GM08714 (cell line): Measurements from ENCODE around the gene TNP1.

ENCODE experiments used
- H3K4me3 ChIP-seq: fragments of 200-500 bp; sonication (Bioruptor generic); 2 replicates; pipeline ENCODE4 v1.5.1; 2014; ENCODE audit warnings: mild to moderate bottlenecking, low read length, inconsistent platforms
- ZNF274 ChIP-seq: IDR thresholded peaks from 2 replicates; pipeline ENCODE4 v1.6.1; 2012; ENCODE audit warnings: mild to moderate bottlenecking, low read depth, low read length

Gene TNP1

DNA sequence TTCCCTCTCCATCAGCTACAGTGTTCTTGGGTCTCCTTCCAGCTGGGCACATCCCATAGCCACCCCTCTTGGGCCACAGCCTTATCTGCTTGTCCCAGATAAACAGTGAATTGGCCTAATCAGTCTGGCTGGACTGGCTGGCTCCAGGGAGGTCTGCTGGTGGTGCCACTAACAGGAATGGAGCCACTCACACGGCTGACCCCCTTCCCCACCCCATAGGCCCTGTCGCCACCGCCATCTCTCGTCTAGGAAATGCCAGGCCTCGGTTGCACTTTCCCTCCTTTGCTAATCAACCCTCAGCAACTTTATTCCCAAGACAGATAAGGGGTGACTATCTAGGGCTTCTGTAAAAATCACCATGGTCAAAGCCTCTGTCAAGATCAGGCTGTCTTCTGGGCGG lies 23.0 kb upstream of the TNP1 start:
- no peak overlapping the region for H3K4me3 ChIP-seq
- TF ChIP-seq ZNF274: no peak

DNA sequence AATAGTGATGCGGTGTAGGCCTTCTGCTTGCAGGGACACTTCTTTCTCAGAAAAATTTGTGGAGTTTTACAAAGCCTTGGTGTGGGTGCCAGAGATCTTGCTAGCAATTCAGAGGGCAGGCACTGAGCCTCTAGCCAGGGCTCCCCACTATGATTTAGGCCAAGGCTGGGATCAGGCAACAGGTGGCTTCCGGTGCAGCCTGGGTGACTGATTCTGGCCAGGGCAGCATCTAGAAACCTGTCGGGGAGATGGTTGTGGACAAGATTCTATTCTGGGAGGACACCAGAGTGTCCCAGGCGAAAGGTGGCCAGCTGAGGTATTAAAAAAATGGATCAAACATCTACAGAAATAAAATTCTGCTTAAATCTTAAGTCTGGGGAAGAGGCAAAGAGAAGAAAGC lies 21.5 kb upstream of the TNP1 start:
- no peak for TF ChIP-seq ZNF274
- H3K4me3 ChIP-seq: no peak overlapping the region

DNA sequence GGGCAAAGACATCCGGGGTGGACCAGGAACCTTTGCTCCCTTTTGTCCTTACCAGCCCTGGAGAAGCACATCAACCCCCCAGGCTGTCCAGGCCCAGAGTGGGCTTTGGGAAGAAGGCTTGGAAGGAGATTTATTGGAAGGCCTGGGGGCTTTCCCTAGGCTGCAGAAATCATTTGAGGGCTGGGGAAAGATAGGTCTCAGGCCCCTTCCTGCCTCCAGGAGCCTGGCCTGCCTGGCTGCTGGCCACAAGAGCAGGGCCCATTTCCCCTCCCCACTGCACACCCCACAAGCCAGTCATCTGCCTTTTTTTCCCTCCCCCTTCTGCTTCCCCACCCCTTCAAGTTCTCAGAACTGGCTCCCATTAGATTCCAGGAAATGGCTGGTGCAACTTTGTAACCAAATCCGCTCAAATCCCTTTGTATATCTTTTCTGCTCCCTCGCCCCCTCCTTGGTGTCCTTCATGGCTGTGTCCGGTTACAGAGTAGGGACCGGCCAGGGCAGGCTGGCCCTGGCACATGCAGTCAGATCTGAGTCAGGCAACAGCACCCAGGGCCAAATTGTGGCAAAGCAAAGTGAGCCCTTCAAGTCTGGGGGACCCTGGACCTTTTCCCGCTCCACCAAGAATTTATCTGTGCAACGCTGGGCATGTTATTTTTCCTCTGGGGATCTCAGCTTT lies 20.8 kb upstream of the TNP1 start:
- no peak overlapping the region for H3K4me3 ChIP-seq
- TF ChIP-seq ZNF274: no peak

DNA sequence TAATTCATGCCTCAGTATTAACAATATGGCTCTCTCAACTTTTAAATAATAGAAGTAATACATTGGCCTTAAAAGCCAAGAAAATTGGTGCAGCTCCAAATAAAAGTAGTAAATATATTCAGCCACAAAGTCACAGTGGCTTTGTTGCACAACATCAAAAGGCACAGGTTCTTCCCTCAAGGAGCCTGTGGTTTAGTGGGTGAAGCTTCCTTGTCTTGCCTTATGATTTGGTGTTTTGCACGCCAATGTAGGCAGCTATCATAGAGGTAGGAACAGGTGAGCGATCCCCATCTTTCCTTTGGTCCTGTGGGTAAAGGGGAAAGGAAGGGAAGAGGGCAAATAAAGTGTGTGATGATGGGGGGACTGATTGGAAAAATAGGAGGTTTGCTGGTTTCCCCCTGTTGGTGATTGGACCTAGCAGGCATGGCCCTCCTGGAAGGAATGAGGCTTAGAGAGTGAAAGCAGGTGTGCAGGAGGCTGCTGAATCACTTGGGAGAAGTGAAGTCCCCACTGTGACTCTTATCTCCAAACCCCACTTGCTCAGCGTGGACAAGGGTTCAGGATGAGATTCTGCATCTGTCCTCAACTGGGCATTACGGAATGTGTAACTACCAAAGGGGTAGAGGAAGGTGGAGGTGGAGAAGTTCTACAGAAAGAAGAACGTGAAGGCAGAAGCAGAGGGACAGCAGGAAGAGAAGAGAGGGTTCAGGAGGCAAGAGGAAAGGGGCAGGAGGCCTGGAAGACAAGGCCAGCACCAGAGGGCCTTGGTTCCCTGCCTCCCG lies 20.1 kb upstream of the TNP1 start:
- H3K4me3 ChIP-seq: no peak overlapping the region
- no peak for TF ChIP-seq ZNF274

DNA sequence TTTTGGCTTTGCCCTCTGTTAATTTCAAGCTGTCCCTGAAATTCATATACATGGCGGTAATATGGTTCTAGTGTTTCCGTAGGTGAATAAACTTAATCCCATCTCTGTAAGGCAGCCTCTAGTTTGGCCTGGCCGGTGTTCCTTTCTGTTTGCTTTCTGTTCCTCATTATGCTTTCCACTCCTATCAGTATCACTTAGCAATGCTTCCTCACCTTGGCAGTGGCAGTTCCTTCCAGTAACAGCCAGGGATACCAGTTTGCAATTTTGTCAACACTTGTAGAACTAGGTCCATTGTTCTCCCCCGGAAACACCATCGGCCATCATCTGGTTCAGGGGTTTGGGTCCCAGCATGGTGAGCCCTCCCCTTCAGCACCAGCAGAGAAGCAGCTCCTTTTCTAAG lies 18.2 kb upstream of the TNP1 start:
- TF ChIP-seq ZNF274: no peak
- no peak overlapping the region for H3K4me3 ChIP-seq

DNA sequence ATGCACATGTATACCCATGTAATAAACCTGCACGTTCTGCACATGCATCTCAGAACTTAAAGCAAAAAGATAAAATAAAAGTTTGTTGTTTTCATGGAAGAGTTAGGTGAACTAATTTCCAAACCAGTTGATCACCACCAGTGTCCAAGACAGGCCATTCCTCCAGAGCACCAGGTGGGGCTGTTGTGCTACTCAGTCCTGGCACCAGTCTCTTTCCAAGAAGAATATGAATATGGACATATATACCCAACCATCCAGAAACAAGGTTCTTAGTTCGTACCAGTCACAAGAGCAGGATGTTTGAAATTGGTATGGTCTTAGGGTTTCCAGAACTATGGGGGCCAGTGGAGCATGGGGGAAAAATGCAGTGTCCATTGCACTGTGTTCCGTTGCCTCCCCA lies 17.2 kb upstream of the TNP1 start:
- H3K4me3 ChIP-seq: no peak overlapping the region
- no peak for TF ChIP-seq ZNF274

DNA sequence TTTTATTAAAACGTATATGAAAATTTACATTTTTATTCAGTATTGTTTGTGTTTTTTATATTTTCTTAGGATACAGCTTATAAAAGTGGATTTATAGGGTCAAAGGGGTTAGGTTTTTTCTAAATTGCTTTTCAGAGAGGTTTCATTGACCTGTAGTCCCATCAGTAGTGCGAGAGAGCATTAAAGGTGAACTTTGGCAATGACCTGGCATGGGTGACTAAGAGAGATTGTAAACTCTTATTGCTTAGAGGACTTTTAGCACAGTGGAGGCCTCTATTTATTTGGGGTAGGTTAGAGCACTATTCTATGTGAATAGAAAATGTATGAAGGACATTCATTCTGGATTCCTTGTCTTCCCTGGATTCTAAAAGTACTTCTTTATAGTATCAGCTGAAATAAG lies 16.0 kb upstream of the TNP1 start:
- no peak for TF ChIP-seq ZNF274
- H3K4me3 ChIP-seq: no peak overlapping the region

DNA sequence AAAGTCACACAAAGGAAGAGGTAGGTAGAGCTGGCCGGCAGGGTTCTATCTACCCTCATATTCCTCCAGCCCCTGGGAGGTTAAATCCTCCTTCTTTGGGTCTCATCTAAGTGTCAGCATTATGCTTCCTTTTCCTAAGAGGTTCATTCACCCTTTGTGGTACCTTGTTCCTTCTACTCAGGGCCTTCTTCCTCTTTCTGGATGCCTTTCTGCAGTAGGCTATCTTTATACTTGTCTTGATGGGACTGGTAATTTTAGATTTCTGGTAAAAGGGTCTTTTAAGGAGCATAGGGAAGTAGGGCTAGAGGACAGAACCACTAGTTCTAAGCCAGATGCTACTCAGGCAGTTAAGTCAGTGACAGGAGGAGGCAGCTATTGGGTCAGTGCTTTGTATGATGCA lies 13.7 kb upstream of the TNP1 start:
- no peak for TF ChIP-seq ZNF274
- H3K4me3 ChIP-seq: no peak overlapping the region

DNA sequence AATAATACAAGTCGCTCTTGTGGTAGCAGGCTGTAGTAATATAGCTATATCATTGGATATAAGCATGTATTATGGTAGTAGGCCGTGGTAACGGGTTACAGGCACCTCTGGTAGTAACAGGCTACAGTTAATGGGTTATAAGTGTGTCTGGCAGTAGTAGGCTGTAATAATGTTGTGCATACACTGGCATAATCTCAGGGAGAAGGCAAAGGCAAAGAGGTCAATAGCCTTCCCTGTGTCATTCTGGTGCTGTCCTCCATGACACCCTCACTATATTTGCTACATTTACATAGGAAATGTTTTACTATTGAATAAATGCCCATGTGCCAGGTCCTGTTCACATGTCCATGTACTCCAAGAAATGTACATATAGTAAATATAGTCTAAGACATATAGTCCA lies 12.8 kb upstream of the TNP1 start:
- no peak overlapping the region for H3K4me3 ChIP-seq

DNA sequence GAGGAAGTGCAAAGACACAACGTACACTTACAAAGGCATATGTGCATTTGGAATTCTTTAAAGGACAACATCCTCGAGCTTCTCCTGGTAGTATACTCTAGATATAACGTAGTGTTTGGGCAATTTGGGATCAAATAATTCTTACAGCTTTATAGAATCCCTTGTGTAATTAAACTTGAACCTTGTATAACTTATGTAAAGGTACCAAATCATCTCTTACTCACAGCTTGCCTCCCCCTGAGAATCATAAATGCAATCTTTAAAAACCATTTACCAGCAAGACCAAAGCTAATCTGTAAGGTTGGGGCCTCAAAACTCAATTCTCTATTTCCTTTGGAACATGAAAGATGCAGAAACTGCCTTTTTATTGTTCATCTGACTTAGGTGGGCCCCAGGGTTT lies 12.2 kb upstream of the TNP1 start:
- no peak overlapping the region for H3K4me3 ChIP-seq
- no peak for TF ChIP-seq ZNF274

More for the DNA sequence above, 12.8 kb upstream of the TNP1 start:
- TF ChIP-seq ZNF274: no peak

DNA sequence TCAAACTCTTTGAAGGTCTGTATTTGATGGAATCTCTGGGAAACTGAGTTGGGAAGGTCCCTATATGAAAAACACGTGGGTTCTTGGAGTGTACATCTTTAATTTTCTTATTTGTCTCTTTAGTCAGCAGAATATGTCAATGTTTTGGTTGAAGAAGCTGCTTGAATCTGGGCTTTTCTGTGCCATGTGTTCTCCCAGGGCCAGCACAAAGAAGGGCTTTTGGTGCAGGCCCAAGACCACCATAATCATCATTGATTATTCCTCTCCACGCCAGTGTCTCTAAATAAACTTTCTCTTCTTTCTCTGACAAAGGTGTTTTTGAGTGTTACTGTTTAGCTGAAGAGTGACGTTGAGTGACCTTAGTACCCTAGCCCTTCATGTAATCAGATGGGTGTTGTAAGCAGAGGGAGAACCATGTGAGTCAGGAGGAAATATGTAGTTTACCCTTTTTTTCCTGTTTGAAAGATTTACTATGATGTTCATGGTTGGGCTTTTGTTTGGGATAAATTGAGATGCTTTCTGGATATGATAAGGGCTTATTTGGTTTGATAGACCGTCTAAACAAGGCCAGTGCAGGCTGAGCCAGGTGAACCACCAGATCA lies 11.6 kb upstream of the TNP1 start:
- H3K4me3 ChIP-seq: no peak overlapping the region
- no peak for TF ChIP-seq ZNF274

DNA sequence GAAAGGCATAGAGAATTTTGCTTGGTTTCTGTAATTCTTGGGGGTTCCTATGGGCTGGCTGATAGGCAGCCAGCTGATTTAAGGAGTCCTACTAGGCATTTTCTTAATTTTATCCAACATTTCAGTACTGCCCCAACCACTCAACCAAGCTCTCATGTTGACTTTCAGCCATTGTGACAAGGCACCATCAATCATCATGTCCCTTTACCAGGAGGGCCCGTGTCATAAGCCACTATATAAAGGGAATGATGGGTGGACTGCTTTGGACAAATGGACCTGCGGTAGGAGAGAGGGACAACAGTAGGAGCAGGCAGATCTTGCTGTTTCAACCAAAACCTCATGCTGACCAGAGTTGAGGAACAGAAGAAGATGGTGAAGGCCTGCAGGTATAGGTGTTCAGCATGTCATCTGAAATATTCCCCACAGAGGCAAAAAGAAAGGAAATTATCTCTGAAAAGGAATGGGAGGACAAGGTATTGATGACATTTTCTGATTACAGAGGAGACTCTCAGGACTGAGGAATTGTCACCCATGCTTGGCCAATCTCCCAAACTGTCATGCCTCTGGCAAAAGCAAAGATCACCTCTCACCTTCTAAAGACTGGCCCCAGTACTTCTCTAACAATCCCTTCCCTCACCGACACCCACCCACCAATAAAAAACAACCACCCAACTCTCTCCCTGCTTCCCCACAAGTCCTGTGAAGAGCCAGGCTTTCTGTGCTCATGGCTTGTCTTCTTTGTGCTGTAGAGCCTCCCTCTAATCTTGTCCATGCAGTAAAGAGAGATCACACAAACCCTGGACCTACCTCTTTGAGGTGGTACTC lies 10.9 kb upstream of the TNP1 start:
- H3K4me3 ChIP-seq: no peak overlapping the region
- TF ChIP-seq ZNF274: no peak

DNA sequence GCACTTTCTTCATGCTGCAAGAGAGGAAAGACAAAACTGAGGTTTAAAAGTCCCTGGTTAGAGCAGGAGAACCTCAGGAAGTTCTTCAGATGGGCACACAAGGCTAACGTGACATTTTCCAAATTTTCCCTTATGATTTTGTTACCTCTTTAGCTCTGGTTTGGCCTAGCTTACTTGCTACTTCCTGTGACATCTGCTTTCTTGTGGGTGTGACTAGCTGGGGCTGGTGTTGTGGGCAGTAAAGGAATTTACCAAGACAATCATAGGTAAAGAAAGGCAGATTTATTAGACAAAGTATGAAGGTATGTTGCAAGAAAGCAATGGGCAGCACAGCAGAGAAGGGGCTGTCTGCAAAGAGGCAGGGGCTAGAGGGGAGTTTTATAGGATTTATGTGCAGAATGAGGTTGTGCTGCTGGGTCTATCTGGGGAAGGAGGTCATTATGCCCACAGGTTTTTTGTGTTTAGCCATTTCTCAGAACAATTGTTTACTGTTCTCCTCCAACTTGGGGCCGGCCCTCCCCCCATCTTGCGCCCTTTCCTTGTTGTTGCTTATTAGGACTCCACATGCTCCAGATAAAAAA lies 6.7 kb upstream of the TNP1 start:
- TF ChIP-seq ZNF274: no peak
- H3K4me3 ChIP-seq: no peak overlapping the region

DNA sequence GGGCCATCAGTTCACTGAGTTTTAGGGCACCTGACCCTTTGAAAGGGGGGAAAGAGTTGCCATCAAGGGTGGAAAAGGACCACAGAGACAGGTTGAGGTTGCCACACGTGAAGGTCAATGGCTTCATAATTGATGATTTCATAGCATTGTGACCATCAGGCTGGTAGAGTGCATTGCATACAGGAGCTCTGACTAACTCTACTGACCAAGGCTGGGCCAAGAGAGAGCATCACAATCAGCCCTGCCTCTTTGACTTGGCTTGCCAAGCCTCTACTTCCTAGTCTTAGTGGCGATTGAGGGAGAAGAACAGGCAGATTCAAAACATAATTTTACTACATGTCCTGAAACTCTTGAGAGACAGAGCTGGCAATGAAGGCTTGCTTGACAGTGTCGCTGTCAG lies 5.8 kb upstream of the TNP1 start:
- H3K4me3 ChIP-seq: no peak overlapping the region
- TF ChIP-seq ZNF274: no peak
